GM12878 (cell line): ENCODE measurements around the gene IRF4. TPM values are rescaled to one million over a fixed set of nuclear protein-coding genes. Genes with fewer than 3 reads are reported as not detected.

ENCODE experiments used
- BCL11A ChIP-seq: IDR thresholded peaks from 2 replicates; pipeline ENCODE4 v1.6.1; 2011; ENCODE audit warnings: low read depth, low read length
- CEBPB ChIP-seq, 2 experiments: fragments of 150-350 bp in 1 of 2; IDR thresholded peaks; 2 replicates each; pipeline ENCODE4 v1.6.1; 2012 to 2014; ENCODE audit warnings: low read depth in 2 of 2, low read length in 2 of 2, borderline replicate concordance in 1 of 2, inconsistent platforms in 1 of 2
- CREB1 ChIP-seq: IDR thresholded peaks from 2 replicates; pipeline ENCODE4 v1.6.1; 2012; ENCODE audit warnings: low read depth, mild to moderate bottlenecking, inconsistent platforms
- EGR1 ChIP-seq, 2 experiments: IDR thresholded peaks; 1 replicate in 1 of 2; 2 replicates in 1 of 2; pipeline ENCODE4 v1.6.1; 2011 to 2012; ENCODE audit warnings: low read depth in 2 of 2, low read length in 2 of 2, borderline replicate concordance in 1 of 2, mild to moderate bottlenecking in 1 of 2, moderate library complexity in 1 of 2
- EP300 ChIP-seq, 2 experiments: fragments of 150-350 bp in 1 of 2; IDR thresholded peaks; 2 replicates each; pipeline ENCODE4 v1.6.1; 2011 to 2012; ENCODE audit warnings: low read depth in 2 of 2, low read length in 2 of 2, borderline replicate concordance in 1 of 2, improper control_type of control experiment in 1 of 2, inconsistent platforms in 1 of 2; ENCODE audit not compliant: control insufficient read depth in 1 of 2
- EZH2 ChIP-seq: IDR thresholded peaks from 2 replicates; pipeline ENCODE4 v1.6.1; 2012; ENCODE audit warnings: low read depth, mild to moderate bottlenecking, control low read depth, inconsistent platforms, low read length, borderline replicate concordance; ENCODE audit not compliant: control insufficient read depth
- FOS ChIP-seq: IDR thresholded peaks from 3 replicates; pipeline ENCODE4 v1.6.1; 2011; ENCODE audit warnings: borderline replicate concordance; ENCODE audit not compliant: insufficient read length; ENCODE audit errors: extremely low read depth
- NBN ChIP-seq: fragments of 450-650 bp; IDR thresholded peaks from 2 replicates; pipeline ENCODE4 v1.6.1; 2016
- NFIC ChIP-seq: IDR thresholded peaks from 2 replicates; pipeline ENCODE4 v1.6.1; 2012; ENCODE audit warnings: low read depth, mild to moderate bottlenecking, inconsistent platforms, low read length, moderate library complexity
- NR2F1 ChIP-seq: fragments of 450-650 bp; conservative IDR thresholded peaks from 2 replicates; pipeline ENCODE4 v1.6.1; 2017; ENCODE audit warnings: mild to moderate bottlenecking
- PAX5 ChIP-seq: IDR thresholded peaks from 2 replicates; pipeline ENCODE4 v1.6.1; 2011; ENCODE audit warnings: low read depth, low read length, borderline replicate concordance
- POU2F2 ChIP-seq: IDR thresholded peaks from 3 replicates; pipeline ENCODE4 v1.6.1; 2011; ENCODE audit warnings: low read depth, mild to moderate bottlenecking, low read length, borderline replicate concordance
- RAD21 ChIP-seq: IDR thresholded peaks from 2 replicates; pipeline ENCODE4 v1.6.1; 2011; ENCODE audit warnings: mild to moderate bottlenecking, low read depth, low read length, moderate library complexity; ENCODE audit not compliant: insufficient read depth
- RUNX3 ChIP-seq: IDR thresholded peaks from 2 replicates; pipeline ENCODE4 v1.6.1; 2012; ENCODE audit warnings: low read length, inconsistent platforms
- SMAD5 ChIP-seq: IDR thresholded peaks from 2 replicates; pipeline ENCODE4 v1.6.1; 2016; ENCODE audit warnings: antibody characterized with exemption, low read depth
- SMC3 ChIP-seq: IDR thresholded peaks from 2 replicates; pipeline ENCODE4 v1.6.1; 2011; ENCODE audit warnings: low read length, improper control_type of control experiment, borderline replicate concordance
- SUZ12 ChIP-seq: fragments of 200-600 bp; sonication (generic); IDR thresholded peaks from one replicate; pipeline ENCODE4 v1.6.1; 2018; ENCODE audit warnings: antibody characterized with exemption, mild to moderate bottlenecking; ENCODE audit not compliant: unreplicated experiment
- polyA plus RNA-seq, 11 experiments: library from polyadenylated mRNA; depleted of rRNA in 4 of 11; unstranded in 6 of 11; stranded (reverse) in 5 of 11; fragments of >200 nt; fragmentation: Nextera tagmentation in 4 of 11; fragmentation: Illumina TruSeq in 1 of 11; extraction: Ambion mirVana in 4 of 11; extraction: Trizol in 1 of 11; gene quantifications; 1 replicate in 1 of 11; 2 replicates in 10 of 11; pipeline versions ENCODE4 v1.2.1 to v1.2.3, GENCODE V29; 2011 to 2016; ENCODE audit warnings: inconsistent platforms in 2 of 11, missing spikeins in 2 of 11, low read depth in 1 of 11
- total RNA-seq, 4 experiments: library from RNA; depleted of rRNA in 3 of 4; stranded (reverse); fragments of >200 nt in 3 of 4; fragmentation: Illumina TruSeq in 1 of 4; extraction: Trizol in 1 of 4; gene quantifications; 2 replicates each; pipeline versions ENCODE4 v1.2.1 to v1.2.3, GENCODE V29; 2013 to 2021
- TF ChIP-seq, protein P1 (sequence below): IDR thresholded peaks from 2 replicates; pipeline ENCODE4 v1.6.1; 2012; ENCODE audit warnings: improper control_type of control experiment, low read depth, low read length; ENCODE audit not compliant: insufficient replicate concordance
- TF ChIP-seq, protein P2 (sequence below), 3 experiments: IDR thresholded peaks in 2 of 3; conservative IDR thresholded peaks in 1 of 3; 2 replicates each; pipeline ENCODE4 v1.5.1; 2011; ENCODE audit warnings: low read depth in 3 of 3, low read length in 3 of 3, mild to moderate bottlenecking in 3 of 3, control low read depth in 2 of 3, moderate library complexity in 2 of 3, inconsistent platforms in 1 of 3, mixed read lengths in 1 of 3; ENCODE audit not compliant: control insufficient read depth in 2 of 3, insufficient read depth in 1 of 3; ENCODE audit errors: extremely low read depth in 1 of 3
- TF ChIP-seq, protein P3 (sequence below): fragments of 450-650 bp; IDR thresholded peaks from 2 replicates; pipeline ENCODE4 v1.6.1; 2017; ENCODE audit warnings: mild to moderate bottlenecking, low read depth, inconsistent platforms; ENCODE audit not compliant: poor library complexity, severe bottlenecking

IRF4 gene
- total and polyA plus RNA-seq, 10 of the 15 experiments (the other 5 are each of a cell fraction or from before 2014, with no cell fraction given) = 50.0 to 495 (median 257) TPM

DNA sequence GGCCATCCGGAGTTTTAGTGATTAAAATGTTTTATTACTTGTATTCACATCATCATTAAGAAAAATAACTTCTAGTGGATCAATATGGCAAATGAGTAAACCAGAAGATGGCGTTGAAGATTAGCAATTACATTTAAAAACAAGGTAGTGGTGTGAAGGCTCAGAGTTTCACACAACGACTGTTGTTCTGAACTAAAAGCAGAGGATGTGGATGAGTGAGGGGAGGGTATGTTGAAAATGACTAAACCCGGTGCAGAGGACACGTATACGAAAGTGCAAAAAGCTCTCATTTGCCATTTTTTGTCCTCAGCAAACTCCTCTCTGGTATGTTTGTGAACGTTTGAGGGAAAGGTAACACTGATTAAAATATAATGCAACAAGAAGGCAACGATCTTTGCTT, 1.9 kb upstream of the IRF4 start (continued):
- TF ChIP-seq, protein P1, sequence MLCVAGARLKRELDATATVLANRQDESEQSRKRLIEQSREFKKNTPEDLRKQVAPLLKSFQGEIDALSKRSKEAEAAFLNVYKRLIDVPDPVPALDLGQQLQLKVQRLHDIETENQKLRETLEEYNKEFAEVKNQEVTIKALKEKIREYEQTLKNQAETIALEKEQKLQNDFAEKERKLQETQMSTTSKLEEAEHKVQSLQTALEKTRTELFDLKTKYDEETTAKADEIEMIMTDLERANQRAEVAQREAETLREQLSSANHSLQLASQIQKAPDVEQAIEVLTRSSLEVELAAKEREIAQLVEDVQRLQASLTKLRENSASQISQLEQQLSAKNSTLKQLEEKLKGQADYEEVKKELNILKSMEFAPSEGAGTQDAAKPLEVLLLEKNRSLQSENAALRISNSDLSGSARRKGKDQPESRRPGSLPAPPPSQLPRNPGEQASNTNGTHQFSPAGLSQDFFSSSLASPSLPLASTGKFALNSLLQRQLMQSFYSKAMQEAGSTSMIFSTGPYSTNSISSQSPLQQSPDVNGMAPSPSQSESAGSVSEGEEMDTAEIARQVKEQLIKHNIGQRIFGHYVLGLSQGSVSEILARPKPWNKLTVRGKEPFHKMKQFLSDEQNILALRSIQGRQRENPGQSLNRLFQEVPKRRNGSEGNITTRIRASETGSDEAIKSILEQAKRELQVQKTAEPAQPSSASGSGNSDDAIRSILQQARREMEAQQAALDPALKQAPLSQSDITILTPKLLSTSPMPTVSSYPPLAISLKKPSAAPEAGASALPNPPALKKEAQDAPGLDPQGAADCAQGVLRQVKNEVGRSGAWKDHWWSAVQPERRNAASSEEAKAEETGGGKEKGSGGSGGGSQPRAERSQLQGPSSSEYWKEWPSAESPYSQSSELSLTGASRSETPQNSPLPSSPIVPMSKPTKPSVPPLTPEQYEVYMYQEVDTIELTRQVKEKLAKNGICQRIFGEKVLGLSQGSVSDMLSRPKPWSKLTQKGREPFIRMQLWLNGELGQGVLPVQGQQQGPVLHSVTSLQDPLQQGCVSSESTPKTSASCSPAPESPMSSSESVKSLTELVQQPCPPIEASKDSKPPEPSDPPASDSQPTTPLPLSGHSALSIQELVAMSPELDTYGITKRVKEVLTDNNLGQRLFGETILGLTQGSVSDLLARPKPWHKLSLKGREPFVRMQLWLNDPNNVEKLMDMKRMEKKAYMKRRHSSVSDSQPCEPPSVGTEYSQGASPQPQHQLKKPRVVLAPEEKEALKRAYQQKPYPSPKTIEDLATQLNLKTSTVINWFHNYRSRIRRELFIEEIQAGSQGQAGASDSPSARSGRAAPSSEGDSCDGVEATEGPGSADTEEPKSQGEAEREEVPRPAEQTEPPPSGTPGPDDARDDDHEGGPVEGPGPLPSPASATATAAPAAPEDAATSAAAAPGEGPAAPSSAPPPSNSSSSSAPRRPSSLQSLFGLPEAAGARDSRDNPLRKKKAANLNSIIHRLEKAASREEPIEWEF = no peak
- TF ChIP-seq BCL11A (peak; percentile 28; the same call in 1 of the 2 replicates), FOS (no peak), EZH2 (0 out of 2 replicates have a peak, but pooled peaks have one; percentile 60), CREB1 (peak; percentile 60; the same call in 1 of the 2 replicates), EGR1 (IDR thresholded peaks at IDR 0.05; ENCODE audit: borderline replicate concordance in 1 of 2, low read depth in 2 of 2, low read length in 2 of 2) (no peak), SMC3 (no peak), RUNX3 (peak; percentile 59), NFIC (peak; percentile 52), SUZ12 (no peak), EP300 (IDR thresholded peaks at IDR 0.05; ENCODE audit: borderline replicate concordance in 1 of 2, control insufficient read depth in 1 of 2, low read depth in 2 of 2, low read length in 2 of 2) (peak in 1 of 2 experiments; percentile 82; a peak in 1 of 4 replicates), RAD21 (peak; percentile 50), CEBPB (IDR thresholded peaks at IDR 0.05; ENCODE audit: borderline replicate concordance in 1 of 2, low read depth in 2 of 2, low read length in 2 of 2) (no peak), POU2F2 (peak; percentile 42; the same call in 1 of the 3 replicates), NR2F1 (no peak), PAX5 (peak; percentile 47; the same call in 1 of the 2 replicates), SMAD5 (peak; percentile 58; the same call in 1 of the 2 replicates), NBN (peak; percentile 83; the same call in 1 of the 2 replicates)
- TF ChIP-seq, protein P2, sequence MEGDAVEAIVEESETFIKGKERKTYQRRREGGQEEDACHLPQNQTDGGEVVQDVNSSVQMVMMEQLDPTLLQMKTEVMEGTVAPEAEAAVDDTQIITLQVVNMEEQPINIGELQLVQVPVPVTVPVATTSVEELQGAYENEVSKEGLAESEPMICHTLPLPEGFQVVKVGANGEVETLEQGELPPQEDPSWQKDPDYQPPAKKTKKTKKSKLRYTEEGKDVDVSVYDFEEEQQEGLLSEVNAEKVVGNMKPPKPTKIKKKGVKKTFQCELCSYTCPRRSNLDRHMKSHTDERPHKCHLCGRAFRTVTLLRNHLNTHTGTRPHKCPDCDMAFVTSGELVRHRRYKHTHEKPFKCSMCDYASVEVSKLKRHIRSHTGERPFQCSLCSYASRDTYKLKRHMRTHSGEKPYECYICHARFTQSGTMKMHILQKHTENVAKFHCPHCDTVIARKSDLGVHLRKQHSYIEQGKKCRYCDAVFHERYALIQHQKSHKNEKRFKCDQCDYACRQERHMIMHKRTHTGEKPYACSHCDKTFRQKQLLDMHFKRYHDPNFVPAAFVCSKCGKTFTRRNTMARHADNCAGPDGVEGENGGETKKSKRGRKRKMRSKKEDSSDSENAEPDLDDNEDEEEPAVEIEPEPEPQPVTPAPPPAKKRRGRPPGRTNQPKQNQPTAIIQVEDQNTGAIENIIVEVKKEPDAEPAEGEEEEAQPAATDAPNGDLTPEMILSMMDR (IDR thresholded peaks at IDR 0.05 in 2 of 3, conservative IDR thresholded peaks at IDR 0.05 in 1 of 3; ENCODE audit: control insufficient read depth in 2 of 3, extremely low read depth in 1 of 3, insufficient read depth in 1 of 3, low read depth in 3 of 3, low read length in 3 of 3) = peak; percentile 5 to 45 (median 34); a peak in 3 of 6 replicates
- TF ChIP-seq, protein P3, sequence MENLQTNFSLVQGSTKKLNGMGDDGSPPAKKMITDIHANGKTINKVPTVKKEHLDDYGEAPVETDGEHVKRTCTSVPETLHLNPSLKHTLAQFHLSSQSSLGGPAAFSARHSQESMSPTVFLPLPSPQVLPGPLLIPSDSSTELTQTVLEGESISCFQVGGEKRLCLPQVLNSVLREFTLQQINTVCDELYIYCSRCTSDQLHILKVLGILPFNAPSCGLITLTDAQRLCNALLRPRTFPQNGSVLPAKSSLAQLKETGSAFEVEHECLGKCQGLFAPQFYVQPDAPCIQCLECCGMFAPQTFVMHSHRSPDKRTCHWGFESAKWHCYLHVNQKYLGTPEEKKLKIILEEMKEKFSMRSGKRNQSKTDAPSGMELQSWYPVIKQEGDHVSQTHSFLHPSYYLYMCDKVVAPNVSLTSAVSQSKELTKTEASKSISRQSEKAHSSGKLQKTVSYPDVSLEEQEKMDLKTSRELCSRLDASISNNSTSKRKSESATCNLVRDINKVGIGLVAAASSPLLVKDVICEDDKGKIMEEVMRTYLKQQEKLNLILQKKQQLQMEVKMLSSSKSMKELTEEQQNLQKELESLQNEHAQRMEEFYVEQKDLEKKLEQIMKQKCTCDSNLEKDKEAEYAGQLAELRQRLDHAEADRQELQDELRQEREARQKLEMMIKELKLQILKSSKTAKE = peak; percentile 38
